GM18907 (cell line): Measurements from ENCODE around the gene UBE2J1.
A peak's percentile ranks its signal among the peaks of the same experiment; 100 is the strongest.
"Not testable (repeated sequence)": the region's sequence is repeated elsewhere in the genome, so short reads cannot be mapped to it uniquely, and the experiment has no call there.

Experiments used
- ATAC-seq: cut with Tn5 transposase; IDR thresholded peaks from one replicate; pipeline ENCODE4 v1.9.1; 2021; ENCODE audit warnings: mild to moderate bottlenecking, moderate library complexity; ENCODE audit not compliant: unreplicated experiment

UBE2J1 gene

DNA sequence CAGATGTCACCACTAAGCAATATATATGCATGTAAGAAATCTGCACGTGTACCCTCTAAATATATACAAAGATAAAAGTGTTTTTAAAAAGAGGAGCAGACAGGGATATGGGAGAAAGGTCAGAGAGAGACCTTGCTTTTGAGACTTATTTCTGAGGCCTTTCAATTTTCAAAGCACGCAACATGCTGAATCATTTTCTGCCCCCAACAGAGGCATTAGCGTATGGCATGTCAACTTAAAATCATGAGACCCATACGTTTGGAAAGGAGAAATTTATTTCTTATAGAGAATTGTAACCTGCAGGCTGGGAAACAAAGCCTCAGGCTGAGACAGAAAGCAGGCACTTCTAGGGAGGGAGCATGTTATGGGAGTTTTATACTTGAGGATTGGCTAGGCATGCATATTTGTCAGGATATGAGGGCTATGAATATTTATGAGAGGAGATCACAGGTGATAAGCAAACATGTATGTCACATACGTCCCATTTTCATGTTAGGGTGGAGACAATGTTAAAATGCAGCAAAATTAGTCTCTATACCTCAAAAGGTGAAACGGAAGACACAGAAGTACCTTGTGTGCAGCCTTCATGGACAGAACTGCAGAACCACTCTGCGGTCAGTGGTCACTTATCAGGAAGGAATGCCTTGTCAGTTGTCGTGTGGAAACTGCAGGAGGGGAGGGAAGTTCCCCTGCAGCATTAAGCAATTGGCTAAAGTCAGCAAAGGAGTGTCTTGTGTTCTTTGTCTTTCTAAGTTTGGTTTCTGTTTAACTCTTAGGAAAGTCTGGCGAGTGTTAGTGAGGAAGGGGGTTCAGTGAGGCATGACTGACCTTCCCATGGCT, 31.2 kb downstream of the UBE2J1 start:
- ATAC-seq: peak; percentile 56

DNA sequence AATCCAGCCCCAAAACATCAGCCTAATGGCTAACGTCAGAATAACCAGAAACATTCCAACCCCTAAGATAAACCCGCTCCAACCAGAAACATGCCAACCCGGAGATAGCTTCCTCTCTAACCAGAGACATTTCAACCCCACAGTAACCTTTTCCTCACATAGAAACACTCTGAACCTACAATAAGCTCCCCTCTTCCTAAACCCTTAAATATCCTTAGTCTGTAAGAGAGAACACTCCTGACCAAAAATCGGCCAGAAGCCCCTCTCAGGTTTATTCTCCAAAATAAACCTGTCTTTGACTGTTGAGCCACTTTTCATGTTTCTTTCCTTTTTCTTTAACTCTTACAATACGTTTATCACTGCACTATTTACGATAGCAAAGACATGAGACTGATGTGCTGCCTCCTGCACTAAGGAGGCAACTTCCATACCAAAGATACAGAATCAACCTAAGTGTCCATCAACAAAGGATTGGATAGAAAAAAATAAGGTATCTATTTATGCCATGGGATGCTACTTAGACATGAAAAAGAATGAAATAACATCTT, 32.4 kb downstream of the UBE2J1 start:
- ATAC-seq: no peak

DNA sequence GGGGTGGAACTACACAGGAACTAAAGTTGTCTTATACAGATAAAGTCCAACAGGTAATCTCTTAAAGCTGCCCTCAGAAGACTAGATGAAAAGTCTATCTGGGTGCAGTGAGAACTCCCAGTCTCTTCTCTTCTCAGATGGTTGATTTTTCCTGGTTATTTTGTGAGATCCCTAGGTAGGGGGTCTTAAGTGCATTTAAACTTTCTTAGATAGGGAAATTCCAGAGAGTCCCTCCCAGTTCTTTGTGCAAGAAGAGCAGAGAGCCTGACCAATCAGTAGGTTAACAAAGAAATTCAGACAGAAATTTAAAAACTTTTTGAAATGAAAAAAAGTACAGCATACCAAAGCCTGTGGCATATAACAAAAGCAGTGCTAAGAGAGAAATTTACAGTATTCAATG, 35.5 kb downstream of the UBE2J1 start:
- no peak for ATAC-seq

DNA sequence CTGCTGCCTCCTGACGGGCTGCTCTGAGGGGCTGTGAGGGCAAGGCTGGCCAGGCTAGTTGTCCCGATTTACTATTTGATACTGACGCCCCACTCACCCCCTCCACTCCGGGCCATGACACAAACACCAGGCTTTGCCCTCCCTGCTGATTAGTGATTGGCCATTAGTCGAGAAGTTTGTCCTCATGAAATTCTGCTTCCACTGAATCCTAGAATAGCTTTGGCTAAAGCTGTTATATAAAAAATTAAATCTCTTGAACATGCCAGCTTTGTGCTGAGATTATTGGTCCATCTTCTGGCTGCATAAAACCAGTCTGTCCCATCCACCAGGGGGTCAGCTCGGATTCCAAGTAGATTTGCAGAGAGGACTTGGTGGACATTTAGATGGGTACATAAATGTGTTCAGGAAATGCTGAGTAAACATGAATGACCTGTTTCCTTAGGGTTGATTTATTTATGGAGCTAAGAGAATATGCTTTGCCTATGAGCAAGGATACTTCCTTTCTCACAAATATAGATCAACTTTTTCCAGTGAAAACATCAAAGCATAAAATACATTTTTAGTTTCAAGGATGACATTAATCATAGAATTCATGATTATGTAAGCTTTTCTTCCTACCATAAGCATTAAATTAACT, 37.2 kb downstream of the UBE2J1 start, which contains the start of gene GABRR2:
GABRR2 (minus strand) TSS at position 51 of the 637 bp plus-strand sequence. CDS start 134 bp downstream, outside the sequence.
- no peak for ATAC-seq

DNA sequence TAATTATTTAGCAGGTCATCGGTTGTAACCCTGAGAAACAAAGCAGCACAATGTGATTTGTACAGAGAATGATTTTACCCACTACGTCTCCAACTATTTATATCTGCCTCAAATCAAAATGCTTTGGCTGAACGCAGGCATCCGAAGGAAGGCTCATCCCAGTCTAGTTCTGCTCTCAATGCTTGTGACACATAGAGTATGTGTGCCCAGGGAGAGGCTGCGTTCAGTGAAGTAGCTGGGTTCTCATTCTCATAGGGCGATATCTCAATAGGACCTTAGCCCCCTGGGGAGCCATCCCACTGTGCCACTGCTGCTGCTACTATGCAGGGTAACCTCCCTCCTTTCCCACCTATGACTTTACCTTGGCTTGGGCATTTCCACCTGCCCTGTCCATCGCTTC, 37.8 kb downstream of the UBE2J1 start:
- no peak for ATAC-seq

DNA sequence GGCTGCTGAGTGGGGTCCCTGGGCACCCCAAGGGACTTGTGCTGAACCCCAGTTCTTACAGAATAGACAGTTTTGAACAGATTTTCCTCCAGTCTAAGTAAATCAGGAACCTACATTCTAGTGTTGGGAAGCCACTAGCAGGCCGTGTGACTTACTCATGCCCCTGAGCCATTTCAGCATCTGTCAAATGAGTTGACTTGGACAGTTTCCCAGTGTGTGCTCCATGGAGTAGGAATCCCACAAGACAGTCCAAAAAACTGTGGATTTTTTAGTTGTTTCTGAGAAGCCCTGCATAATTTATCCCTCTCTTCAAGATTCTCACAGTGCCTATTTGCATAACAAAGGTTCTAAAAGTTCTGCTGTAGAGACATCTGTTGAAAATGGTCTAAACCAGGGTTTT, 39.5 kb downstream of the UBE2J1 start:
- no peak for ATAC-seq

DNA sequence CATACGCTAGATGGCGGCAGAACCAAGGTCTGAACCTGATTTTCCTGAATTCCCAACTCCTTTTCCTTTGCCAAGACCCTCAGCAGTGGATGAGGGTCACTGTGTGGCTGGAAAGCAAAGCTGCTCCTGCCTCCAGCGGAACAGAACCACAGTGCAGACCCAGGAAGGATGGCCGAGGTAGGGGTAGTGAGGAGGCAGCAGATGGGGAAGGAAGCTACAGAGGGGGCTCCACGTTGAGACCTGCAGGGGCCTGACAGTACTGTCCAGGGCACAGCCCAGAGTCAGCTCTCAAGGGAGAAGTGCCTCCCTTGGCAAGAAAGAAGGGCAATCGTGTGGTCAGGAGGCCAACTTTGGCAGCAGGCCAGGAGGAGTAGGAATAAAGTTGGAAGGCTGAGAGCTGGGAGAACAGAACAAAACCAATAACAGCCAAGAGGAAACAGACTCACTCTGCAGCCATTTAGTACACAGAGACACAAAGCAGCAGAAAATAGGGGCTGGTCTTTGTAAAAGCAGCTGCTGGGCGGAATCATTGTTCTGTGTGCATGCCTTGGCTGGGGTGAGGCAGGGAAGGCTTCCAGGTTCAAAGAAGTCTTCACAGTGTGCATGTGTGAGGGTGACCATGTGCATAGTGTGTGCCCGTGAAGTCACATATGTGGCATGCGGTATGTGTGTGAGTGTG, 40.5 kb downstream of the UBE2J1 start:
- no peak for ATAC-seq

DNA sequence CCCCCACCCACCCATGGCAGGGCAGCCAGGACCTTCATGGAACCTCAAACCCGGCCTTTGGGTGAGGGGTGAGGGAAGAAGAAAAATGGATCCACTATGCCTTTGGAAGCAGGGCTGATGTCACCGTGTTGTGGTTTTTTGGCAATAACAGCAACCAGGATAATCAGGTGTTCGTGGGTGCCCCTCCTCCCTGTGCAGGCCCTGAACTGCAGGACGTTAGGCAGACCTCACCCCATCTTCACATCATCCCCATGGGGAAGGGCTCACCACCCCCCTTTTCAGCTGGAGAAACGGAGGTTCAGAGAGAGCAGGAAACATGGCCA, 41.0 kb downstream of the UBE2J1 start:
- ATAC-seq: no peak

DNA sequence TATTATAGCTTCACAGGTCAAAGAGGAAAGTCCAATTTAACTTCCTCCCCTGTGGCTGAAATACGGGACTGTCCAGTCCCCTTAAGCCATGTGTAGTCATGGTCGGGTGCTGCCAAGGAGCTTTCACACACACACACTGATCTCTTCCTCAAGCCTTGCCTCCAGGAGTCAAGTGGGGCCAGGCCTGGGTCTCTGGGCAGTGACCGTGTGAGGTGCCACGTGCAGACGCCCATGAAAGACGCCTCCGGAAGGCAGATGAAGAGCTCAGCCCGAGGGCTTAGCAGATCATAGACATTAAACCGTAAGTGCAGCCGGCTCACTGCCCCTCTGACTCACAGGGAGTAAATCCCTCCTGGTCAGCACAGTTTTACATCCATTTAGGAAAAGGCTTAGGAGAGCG, 41.6 kb downstream of the UBE2J1 start:
- no peak for ATAC-seq

DNA sequence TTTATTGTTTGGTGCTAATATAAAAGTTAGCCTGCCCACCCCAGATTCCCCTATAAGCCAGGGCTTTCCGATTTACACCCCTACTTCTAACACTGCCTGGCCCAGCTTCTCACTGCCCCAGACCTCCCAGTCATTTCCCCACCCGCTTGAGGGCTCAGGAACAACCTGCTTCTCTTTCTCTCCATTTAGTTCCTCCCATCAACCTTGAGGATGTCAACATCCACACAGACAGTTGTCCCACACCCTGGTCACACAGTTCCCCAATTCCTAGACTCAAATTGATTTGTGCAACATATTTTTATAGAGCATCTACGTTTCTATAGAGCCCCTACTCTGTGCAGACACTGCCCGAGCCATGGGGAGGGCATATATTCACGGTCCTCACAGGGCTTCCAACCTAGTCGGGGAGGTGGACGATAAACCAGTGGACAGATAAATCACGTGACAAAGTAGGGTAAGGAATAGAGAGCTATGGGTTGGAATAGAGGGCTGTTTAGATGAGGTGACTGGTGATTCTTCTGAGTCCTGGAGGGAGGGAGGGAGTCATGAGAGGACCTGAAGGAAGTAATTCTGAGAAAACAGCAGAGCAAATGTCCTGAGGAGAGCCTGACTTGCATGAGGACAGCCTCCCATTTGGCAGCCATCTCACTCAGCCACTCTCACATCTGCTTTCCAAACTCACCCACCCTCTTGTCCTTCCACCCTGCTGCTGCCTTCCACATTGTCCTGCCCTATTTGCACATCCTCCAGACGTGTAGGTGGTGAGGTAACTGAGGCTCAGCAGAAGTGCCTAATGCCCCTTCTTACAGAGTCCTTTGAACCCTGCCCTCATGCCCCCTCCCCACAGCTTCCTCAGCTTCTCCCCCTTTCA, 43.8 kb downstream of the UBE2J1 start:
- no peak for ATAC-seq

DNA sequence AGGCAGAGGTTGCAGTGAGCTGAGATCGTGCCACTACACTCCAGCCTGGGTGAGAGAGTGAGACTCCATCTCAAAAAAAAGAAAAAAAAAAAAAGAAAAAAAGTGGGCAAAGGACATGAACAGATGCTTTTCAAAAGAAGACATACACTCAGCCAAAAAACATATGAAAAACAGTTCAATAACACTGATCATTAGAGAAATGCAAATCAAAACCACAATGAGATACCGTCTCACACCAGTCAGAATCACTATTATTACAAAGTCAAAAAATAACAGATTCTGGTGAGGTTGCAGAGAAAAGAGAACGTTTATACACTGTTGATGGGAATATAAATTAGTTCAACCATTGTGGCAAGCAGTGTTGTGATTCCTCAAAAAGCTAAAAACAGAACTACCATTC, 48.0 kb downstream of the UBE2J1 start:
- ATAC-seq: not testable (repeated sequence)

DNA sequence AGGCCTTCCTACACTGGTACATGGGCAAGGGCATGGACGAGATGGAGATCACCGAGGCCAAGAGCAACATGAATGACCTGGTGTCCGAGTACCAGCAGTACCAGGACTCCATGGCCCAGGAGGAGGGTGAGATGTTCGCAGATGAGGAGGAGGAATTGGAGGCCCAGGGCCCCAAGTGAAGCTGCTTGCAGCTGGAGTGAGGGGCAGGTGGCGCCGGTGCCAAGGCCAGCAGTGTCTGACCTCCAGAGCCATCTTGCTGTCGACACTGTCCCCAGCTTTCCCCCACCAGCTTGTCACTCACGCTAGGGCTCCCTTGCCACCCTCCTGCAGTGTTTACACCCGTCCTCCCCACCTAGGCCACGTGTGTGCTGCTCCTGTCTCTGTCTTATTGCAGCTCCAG, 49.6 kb downstream of the UBE2J1 start:
- ATAC-seq: no peak

DNA sequence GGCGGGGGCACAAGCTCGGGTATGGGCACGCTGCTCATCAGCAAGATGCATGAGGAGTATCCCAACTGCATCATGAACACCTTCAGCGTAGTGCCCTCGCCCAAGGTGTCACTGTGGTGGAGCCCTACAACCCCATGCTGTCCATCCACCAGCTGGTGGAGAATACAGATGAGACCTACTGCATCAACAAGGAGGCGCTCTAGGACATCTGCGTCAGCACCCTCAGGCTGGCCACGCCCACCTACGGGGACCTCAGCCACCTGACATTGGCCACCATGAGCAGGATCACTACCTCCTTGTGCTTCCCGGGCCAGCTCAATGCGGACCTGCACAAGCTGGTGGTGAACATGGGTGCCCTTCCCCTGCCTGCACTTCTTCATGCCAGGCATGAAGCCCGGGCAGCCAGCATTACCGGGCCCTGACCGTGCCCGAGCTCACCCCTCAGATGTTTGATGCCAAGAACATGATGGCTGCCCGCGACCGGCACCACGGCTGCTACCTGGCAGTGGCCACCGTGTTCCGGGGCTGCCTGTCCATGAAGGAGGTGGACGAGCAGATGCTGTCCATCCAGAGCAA, 50.2 kb downstream of the UBE2J1 start:
- ATAC-seq: no peak

DNA sequence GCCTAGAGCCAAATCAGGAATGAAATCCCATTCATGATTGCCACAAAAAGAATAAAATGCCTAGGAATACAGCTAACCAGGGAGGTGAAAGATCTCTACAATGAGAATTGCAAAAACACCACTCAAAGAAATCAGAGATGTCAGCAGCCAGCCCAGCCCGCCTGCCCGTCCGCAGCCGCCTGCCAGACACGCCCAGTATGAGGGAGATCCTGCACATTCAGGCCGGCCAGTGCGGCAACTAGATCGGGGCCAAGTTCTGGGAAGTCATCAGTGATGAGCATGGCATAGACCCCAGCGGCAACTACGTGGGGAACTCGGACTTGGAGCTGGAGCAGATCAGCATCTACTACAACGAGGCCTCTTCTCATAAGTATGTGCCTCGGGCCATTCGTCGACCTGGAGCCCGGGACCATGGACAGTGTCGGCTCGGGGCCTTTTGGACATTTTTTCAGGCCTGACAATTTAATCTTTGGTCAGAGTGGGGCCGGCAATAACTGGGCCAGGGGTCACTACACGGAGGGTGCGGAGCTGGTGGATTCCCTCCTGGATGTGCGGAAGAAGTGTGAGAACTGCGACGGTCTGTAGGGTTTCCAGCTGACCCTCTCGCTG, 50.8 kb downstream of the UBE2J1 start:
- no peak for ATAC-seq

DNA sequence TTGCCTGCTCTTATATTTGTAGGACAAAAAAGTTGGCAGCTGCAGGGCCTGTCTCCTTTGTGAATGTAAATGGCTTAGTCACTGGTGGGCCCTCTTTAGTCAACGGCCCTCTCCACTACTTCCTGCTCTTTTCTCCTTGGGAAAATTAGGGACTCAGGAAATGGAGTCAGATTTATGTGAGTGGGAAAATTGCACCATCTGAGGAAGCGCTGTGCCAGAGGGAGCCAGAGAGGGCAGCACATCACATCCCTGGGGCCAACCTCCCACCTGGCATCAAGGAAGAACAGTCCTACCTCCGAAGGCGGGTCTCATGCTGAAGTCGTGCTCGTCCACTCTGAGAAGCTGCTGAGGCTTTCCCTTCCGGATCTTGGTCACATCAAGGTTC, 53.1 kb downstream of the UBE2J1 start:
- ATAC-seq: no peak

DNA sequence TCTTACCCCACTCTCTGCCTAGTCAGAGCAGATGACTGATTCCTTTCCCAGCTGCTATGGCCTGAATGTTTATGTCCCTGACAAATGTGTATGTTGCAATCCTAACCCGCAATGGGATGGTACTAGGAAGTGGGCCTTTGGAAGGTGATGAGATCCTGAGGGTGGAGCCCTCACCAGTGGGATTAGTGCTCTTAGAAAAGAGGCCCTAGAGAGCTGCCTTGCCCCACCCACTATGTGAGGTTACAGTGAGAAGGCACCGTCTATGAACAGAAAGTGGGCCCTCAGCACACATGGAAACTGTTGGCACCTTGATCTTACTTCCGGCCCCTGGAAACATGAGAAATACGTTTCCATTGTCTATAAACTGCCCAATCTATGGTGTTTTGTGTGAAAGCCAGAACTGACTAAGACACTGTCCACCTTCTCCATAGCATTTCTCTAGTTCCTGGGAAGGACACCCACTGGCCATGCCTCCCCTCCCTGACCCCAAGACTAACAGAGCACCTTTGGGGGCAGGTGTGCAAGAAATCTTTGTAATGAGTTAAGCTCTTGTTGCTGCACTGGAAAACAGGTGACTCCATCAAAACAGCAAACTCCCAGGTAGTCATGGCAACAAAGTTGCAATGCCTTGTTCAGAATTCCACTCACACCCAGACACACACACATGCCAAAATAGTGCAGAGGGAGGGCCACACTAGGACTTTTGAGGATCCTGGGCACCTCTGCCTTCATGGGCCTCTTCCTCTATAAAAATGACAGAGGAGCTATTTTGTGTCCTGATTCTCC, 53.6 kb downstream of the UBE2J1 start:
- peak; percentile 46 for ATAC-seq

DNA sequence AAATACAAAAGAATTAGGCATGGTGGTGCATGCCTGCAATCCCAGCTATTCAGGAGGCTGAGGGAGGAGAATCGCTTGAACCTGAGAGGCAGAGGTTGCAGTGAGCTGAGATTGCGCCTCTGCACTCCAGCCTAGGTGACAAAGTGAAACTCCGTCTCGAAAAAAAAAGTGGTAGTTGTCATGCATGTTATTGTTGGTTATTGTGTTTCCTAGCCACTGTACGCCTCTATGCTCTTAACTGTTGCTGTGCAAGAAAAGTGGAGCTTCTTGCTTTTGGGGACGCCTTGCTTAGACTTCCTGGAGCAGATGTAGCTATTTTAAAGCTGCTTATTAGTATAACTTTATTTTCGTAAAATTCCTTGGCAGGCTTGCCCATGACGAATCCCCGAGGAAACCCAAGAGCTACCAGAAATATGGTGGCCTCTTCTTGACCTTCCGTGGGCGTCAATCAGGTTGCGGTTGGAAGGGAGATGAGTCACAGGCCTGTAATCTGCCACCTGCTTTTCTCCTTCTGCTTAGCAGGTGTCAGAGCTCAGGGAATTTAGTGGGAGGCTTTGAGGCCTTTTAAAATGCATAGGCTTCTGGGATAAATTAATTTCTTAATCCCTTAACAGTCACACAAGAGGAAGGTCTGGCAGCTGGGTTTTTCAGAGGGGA, 54.7 kb downstream of the UBE2J1 start:
- ATAC-seq: peak; percentile 92

DNA sequence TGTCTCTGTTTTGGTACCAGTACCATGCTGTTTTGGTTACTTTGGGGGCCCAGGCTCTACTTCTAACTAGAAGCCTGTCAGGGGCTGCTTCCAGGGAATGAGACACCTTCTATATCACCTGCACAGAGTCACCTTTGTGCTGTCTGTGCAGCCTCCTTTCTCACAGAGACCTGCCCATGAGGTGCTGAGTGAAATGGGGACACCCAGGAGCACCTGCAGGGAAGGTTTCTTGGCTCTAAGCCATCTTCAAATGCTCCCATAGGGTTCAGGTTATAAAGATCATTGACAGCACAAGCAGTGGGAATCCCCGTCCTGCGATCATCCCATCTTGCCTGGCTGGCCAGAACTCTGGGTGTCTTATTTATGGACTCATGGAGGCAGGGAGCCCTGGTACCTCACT, 56.5 kb downstream of the UBE2J1 start:
- ATAC-seq: no peak

DNA sequence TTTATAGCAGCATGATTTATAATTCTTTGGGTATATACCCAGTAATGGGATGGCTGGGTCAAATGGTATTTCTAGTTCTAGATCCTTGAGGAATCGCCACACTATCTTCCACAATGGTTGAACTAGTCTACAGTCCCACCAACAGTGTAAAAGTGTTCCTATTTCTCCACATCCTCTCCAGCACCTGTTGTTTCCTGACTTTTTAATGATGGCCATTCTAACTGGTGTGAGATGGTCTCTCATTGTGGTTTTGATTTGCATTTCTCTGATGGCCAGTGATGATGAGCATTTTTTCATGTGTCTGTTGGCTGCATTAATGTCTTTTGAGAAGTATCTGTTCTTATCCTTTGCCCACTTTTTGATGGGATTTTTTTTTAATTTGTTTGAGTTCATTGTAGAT, 57.4 kb downstream of the UBE2J1 start:
- not testable (repeated sequence) for ATAC-seq
